Stimulated activated CD4-positive, alpha-beta T cell treated with anti-CD3 and anti-CD28 coated beads, Interleukin-1b, Interleukin-23, amount 100 ng/mL, for 48 hours (primary cell): ENCODE data around the gene ST8SIA1.
"Not testable (repeated sequence)": the region's sequence is repeated elsewhere in the genome, so short reads cannot be mapped to it uniquely, and the experiment has no call there.

ENCODE experiments used
- DNase-seq: peaks from one replicate; pipeline ENCODE4 v3.0.0-alpha.2; 2020

The ST8SIA1 gene, protein sequence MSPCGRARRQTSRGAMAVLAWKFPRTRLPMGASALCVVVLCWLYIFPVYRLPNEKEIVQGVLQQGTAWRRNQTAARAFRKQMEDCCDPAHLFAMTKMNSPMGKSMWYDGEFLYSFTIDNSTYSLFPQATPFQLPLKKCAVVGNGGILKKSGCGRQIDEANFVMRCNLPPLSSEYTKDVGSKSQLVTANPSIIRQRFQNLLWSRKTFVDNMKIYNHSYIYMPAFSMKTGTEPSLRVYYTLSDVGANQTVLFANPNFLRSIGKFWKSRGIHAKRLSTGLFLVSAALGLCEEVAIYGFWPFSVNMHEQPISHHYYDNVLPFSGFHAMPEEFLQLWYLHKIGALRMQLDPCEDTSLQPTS

DNA sequence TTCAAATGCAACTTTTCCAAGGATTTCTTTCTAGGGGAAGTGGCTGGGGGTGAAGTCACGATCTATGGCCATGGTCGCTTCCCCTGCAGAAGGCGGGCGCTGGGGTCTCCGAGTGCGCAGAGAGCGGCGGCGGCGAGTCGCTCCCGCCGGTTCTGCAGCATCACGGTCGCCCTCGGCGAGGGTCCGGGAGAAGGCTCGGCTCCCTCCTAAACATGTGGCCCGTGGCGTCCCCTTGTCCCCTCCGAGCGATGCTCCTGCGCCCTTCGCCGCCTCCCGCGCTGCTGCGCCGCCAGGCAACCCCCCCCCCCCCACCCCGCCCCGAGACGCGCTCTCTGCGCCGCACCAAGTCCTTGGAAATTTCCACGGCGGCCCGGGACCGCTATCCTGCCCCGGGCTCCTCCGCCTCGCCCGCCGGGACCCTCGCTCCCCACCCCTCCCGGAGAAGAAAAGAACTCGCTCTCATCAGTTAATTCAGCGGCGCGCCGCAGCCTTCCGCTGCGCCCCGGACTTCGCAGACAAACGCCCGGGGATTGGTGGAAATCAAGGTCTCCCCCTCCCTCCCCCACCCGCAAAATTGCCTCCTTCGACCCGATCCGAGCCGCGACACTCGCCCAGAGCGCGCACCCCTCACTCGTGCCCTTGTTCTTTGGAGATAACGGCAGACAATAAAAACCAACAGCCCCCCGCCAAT is at the start of gene ST8SIA1:
Gene ST8SIA1, minus strand, starts transcription at position 298 of the 691 bp plus-strand sequence. CDS start 475 bp downstream, outside the sequence.
- DNase-seq = peak; percentile 45

DNA sequence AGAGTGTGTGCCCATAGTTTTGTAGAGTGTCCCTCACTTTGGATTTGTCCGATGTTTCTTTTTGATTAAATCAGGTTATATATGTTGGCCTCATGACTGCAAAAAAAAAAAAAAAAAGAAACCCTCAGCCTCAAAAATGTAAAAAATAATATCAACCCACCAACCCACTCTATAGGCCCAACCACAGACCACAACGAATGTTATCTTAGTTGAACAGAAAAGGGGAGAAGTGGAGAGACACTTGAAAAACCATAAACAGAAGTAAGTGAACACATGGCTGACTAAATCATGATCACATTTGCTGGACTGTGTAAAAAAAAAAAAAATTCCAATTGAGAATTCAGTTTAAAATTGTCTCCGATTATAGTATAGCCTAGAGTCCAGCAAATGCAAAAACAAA is 45.5 kb upstream of the ST8SIA1 start:
- DNase-seq = no peak

DNA sequence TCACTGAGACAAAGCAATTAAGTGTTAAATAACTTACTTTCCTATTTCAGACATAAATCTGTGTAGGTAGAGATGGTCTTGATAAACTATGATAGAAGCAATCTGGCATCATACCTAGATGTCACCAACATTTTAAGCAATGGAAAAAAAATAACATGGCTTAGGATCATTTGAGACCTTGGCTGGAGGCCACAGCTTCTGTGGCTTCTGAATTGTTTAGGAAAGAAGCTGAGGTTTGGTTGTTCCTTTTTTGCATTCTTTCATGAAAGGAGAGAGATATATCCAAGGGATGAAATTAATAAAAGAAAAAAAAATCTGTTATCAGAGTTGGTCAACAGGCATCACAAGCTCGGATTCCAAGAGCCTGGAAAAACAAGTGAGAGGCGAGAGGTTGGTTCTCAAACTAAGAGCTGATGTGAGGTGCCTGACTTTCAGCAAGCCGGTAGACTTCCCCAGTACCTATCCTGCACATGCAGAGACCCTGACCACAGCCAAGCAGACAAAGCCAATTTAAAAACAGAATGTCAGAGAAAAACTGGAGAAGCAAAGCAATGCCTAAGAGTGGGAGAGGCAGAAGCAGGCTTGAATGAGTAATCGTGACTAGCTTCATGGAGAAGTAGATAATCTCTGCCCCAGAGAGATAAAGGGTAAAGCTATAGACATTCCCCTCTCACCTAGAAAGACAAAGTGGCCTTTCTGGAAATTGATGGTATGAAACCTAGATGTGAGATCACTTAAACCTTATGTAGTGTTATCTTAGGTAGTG is 43.4 kb upstream of the ST8SIA1 start:
- no peak for DNase-seq

DNA sequence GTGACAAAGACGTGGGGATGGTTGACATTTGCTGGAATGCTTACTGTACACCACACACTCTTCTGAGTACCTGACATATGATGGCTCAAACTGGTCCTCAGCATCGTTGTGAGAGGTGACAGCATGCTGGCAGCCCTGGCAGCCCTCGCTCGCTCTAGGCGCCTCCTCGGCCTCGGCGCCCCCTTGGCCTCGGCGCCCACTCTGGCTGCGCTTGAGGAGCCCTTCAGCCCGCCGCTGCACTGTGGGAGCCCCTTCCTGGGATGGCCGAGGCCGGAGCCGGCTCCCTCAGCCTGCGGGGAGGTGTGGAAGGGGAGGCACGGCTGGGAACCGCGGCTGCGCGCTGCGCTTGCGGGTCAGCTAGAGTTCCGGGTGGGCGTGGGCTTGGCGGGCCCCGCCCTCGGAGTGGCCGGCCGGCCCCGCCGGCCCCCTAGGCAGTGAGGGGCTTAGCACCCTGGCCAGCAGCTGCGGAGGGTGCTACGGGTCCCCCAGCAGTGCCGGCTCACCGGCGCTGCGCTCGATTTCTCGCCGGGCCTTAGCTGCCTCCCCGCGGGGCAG is 42.2 kb upstream of the ST8SIA1 start:
- not testable (repeated sequence) for DNase-seq

DNA sequence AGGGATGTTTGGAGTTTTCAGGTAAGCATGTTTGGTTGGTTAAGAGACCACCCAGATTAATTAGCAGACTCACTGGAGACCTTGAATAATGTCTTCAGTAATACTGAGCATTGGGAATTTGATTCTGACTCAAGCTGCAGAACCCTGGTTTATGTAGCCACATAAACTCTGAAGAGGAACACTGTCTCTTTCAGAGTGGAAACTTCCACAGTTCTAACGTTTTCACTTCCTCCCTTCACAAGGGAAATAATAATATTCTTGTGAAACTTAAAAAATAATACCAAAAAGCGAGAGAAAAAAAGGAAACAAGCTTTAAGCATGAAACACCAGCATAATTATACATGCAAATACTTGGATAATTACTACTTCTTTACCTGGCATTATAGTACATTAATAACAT is 40.0 kb upstream of the ST8SIA1 start:
- no peak for DNase-seq

DNA sequence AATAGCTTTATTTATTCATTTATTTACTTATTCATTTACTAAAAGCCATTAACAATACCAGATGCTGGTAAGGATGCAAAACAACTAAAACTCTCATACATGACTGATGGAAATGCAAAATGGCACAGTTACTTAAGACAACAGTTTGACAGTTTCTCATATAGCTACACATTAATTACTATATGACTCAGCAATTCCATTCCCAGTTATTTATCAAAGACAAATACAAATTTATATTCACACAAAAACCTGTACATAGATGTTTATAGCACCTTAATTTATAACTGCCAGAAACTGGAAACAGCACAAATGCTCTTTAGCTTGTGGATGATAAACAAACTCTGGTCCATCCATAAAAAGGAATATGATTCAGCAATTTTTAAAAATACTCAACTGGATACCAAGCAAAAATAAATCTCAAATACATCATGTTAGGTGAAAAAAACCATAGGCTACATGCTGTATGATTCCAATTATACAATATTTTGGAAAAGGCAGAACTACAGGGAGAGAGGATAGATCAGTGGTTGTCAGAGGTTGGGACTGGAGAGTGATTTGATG is 37.9 kb upstream of the ST8SIA1 start:
- DNase-seq = no peak

DNA sequence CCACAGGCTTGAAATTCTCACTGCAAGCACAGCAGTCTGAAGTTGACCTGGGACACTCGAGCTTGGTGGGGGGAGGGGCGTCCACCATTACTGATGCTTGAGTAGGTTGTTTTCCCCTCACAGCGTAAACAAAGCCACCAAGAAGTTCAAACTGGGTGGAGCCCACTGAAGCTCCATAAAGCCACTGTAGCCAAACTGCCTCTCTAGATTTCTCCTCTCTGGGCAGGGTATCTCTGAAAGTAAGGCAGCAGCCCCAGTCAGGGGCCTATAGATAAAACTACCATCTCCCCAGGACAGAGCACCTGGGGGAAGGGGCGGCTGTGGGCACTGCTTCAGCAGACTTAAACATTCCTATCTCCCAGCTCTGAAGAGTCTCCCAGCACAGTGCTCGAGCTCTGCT is 31.7 kb upstream of the ST8SIA1 start:
- no peak for DNase-seq

DNA sequence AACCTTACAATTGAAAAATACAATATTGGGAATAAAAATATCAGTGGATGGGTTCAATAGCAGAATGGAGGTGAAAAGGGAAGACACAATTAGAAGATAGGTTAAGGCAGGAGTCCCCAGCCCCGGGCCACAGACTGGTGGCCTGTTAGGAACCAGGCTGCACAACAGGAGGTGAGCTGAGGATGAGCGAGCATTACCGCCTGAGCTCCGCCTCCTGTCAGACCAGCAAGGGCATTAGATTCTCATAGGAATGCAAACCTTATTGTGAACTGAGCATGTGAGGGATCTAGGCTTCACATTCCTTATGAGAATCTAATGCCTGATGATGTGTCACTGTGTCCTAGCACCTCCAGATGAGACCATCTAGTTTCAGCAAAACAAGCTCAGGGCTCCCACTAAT is 27.3 kb upstream of the ST8SIA1 start:
- DNase-seq = no peak

DNA sequence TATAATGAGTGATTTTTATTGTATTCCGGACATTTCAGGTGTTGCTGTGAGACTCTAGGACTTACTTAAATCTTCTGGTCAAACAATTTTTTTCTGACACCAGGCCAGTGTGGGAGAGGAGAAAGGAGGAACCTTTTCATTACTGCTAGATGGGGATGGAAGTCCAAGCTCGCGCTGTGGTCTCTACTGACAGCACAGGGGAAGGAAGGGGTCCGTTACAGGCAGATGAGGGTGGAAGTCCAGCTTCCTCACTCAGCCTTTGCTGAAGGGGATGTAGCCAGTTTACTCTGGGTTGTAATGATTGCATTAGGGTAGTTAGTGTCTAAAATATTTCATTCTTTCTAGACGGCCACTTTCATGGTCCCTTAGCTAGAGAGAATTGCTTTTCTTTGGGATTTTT is 26.3 kb upstream of the ST8SIA1 start:
- no peak for DNase-seq

DNA sequence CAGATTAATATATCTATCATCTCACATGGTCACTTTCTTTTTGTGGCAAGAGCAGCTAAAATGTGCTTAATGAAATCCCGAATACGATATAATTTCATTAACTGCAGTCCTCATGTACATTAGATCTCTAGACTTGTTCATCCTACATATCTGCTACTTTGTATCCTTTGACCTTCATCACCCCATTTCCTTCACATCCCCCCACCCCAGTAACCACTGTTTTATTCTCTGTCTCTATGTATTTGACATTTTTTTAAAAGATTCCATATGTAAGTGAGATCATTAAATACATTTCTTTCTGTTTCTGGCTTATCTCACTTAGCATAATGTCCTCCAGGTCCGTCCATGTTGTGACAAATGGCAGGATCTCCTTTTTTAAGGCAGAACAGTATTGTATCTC is 23.0 kb upstream of the ST8SIA1 start:
- DNase-seq = no peak

DNA sequence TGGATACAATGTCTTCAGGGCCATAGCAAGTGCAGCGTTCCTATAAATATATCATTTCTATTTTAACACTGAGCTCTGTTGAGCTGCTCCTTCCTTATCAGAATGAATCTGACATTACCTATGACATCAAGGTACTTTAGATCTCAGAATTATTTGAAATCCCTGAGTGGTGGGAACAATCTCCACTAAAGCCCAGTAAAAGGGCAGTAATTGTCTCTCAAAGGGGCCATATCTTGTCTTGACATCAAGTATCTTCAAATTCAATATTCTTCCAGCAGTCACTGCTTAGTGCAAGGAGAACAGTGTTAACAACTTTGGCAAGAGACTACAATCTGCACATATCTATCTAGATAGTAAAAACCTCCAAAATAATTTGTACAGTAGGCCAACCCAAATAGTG is 21.7 kb upstream of the ST8SIA1 start:
- DNase-seq = no peak

DNA sequence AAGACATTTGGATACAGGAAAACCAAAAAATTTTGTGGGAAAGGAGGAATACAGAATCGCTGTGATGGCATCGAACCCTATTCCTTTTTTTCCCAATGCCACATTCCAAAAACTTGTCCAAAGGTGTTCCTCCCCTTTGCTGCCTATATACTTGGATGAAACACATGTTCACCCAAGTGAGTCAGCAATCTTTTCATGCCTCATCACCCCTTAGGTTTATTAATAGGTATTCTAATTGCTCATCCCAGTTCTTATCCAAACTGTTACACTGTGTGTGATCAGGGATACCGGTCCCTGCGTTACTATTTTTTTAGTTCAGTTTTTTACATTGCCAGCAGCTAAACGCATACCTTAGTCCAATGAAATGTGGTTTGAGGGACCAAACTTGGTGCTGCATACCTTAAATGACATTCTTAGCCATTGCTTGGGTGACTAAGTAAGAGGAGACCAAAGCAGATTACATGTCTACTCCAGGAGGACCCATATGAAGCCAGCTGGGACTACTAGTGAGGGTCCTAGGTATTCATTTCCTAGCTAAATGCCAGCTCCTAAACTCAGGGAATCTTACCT is 20.6 kb upstream of the ST8SIA1 start:
- no peak for DNase-seq

DNA sequence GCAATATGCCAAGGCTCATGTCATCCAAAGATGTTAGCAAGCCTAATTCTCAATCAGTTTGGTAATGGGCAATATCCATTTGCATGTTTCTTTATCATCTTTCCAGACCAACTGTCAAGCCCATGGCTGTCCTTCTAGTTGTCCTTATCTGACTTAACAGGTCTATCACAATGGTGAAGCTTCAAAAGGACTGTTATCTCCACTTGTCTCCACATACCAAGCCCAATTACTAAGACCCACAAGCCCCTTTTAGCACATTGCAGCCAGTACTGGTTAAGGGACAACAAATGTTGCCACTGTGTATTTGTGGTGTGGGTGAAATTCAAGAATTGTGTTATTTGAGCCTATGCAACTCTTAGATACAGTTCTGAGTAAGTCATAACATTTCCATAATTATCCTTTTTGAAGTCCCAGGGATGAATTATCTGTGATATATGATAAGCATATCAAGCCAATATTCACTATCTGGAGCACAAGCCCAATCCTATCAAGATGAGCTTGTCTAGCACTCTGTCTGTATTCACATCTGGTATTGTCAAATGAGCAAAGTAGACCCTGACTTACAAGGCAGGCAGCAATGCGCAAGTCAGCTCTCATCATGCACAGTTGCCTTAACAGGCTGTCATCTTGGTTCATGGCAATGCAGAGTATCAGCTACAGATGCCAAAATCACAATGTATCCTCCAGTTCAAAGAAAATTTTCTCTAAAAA is 19.3 kb upstream of the ST8SIA1 start:
- DNase-seq = no peak

DNA sequence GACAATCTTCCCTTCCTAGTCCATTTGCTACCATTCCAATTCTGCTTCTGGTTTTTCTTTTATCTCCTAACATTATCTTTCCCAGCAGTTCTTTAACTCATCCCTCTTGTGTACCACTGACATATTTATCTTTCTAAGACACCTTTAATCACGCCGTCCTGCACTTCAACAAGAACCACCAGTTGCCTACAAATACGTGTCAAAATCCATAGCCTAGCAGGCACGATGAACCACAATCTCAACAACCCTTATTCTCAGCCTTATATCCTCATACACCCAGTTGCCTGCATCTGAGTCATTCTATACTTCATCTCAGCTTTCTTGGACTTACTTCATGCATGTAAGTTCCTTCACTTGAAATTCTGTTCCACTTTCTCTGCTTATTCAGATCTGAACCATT is 16.4 kb upstream of the ST8SIA1 start:
- DNase-seq = no peak

DNA sequence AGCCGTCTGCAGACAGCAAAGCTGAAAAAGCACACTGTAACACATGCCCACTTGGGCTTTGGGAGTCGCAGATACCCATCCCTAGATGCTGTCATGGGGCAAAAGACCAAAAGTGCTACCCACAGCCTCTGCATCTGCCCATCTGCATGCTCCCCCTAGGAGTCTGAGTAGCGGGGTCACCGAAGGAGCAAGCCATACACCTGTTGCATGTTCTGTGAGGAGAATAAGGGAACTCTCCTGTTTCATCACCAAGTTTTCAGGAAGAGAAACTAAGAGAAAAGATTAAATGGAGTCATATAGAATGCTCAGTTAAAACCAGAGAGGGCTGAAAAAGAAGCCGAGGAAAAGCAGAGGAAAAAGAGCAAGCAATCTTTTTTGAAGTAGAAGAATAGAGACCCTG is 13.7 kb upstream of the ST8SIA1 start:
- DNase-seq = no peak

DNA sequence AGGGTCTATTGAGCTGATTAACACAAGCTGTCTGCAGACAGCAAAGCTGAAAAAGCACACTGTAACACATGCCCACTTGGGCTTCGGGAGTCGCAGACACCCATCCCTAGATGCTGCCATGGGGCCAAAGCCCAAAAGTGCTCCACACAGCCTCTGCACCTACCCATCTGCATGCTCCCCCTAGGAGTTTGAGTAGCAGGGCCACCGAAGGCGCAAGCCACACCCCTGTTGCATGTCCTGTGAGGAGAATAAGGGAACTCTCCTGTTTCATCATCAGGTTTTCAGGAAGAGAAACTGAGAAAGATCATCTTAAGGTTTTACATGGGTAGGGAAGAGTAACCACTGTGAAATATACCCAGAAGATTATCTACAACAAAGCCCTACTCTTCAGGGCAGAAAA is 5.6 kb upstream of the ST8SIA1 start:
- no peak for DNase-seq

DNA sequence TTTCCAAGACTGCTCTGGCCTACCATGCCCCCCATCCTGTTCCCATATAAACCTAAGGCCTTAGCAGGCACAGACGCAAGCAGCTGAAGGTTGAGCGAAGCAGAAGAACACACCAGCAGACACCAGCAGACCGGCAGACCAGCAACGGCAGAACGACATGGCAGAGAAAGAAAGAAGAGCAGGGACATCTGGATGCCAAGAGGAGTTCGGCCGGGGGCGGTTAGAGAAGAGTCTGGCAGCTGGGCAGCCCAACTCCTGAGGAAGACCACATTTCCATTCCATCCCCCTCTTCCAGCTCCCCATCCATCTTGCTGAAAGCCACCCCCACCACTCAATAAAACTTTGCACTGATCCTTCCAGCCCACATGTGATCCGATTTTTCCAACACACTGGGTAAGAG is 5.2 kb upstream of the ST8SIA1 start:
- no peak for DNase-seq

DNA sequence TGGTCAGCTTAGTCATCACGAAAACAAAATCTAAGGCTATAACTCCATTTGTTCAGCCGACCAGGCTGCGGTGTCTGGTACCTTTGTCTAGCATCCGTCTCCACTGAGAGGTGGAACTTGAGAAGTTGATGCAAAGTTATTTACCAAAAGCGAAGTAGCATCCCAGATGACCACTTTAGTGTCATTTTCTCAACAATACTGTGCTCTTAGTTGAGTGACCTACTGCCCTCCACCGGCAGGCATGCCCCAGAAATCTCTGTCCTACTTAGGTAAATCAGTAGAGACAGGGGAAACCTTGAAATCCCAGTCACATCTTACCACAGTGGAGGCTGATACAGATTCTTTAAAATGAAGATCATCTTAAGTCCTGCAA is 1.3 kb upstream of the ST8SIA1 start:
- DNase-seq = no peak

DNA sequence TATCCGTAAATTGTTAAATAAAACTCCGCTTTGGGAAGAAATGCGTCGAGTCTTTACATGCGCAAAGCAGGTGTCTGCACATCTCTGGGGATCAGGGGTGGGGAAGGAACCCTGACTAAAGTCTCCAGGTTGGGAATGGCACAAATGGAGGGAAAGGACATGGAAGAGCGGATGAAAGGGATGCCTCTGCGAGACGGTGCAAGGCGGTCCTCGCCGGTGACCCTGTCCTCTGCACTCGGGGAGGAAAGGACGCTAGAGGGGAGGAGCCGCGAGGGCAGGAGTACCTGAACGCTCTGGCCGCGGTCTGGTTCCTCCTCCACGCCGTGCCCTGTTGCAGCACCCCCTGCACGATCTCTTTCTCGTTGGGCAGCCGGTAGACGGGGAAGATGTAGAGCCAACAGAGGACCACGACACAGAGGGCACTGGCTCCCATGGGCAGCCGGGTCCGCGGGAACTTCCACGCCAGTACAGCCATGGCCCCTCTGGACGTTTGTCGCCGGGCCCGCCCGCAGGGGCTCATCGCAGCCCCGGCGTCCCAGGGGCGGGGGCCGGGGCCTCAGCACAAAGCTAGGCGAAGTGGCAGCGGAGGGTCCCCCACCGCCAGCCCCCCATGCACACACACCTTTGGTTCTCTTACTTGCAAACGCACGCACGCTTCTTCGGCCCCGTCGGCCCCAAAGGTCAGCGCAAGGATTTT is 646 bp downstream of the ST8SIA1 start:
- no peak for DNase-seq

DNA sequence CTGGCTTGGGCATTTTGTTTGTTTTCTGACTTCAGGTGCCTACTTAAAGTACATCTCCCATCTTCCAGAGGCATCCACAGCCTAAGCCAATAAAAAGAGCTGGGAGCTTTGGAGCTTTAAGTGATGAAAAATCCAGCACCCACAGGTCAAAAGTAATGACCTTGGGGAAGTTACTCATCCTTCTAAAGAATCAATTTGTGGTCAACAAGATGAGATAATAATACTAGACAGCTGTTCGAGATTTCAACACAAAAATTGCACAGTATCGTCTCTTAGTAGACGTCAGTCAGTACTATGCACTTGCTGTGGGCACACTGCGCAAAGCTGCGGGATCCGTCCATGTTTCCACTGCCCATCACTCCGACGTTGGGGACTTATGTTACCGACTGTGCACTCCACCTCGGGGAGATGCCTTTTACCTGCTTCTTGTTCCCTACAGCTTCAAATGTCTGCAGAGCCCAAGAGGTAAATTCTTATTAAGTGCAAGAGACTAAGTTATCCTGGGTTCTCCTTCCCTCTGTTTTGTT is 1.3 kb downstream of the ST8SIA1 start:
- DNase-seq = no peak

DNA sequence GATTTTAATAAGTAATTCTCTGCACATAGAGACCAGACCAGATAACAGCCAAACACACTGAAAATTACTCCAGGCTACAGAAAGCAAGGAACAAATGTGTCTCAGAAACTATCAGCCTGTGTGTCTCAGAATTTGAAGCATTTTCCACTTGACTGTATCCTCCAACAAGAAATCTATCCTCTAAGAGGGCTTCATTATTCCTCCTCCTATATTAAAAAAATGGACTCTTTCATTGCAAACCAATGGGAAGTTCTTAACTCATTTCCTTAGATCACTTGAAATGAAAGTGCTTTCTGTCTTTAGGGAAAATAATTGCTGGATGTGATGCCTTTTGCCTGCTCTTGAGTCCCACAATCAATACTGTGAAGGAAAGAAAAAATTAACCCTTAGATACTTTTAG is 2.3 kb downstream of the ST8SIA1 start:
- DNase-seq = no peak
